ENCODE measurements around the gene SHC1.

SHC1 gene

DNA sequence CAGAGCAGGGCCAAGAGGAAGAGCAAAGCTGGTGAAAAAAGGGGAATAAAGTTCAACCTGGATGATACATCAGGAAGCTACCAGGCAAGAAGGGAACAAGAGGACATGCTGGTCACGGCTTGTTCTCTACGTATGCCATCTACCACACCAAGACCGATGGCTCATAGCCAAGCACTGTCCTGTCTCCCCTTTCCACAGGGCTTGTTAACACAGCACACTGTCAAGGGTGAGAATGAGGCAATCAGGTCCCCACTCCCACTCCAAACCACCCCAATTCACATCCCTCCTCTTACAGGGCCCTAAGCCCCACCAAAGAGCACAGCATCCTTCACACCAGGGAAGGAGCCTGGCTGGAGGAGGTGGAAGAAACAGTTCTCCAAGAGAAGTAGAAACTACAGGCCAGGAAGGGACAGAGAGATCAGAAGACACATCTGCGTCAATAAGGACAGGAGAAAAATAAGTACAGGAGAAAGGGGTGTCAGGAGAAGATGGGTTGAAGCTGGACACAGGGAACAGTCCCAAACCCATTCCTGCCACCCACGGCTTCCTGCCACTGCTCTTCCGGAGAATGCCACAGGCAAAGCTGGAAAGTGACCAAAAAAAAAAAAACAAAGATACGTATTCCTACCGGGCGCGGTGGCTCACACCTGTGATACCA, 923 bp upstream of the SHC1 start:
- DNase-seq, result no peak

DNA sequence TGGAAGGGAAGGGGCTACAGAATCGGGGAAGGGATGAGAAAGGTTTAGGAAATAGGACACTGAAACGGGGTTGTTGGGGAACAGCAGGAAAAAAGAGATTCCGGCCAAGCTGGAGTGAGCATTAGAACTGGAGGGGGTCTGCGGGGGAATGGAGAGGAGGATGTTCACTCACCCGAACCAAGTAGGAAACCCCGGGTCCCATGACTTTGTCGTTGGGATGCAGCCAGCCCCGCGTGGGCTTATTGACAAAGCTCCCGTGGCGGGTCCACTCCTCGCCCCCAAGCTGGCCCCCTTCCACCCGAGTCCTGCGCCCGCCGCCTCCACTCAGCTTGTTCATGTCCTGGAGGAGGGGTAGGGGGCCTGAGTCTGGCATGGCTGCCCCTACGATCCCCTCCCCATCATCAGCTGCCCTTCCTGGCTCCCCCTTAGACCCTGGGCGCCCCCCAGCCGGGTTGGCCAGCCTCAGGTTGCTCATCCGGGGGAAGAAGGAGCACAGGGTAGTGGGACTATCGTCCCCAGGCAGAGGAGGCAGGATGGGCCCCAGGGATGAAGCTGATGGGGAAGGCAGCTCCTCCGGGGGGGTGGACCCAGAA, 591 bp downstream of the SHC1 start:
- no peak for DNase-seq

DNA sequence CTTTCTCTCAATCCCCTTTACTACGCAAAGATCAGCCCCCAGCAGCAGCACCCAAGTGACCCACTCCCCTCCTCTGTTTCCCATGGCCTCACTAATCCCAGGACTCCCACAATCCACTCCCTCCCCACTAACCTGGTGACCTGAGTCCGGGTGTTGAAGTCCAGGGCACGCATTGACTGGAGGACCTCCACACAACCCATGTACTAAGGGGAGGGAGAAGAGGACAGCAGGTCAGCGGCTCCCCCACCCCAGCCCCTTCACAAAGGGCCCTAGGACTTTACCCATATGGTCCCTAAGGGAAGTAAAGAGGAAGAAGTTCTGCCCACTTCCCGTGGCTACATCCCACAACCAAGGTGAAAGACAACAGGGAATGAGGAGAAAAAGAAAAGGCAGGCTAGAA, 1.3 kb downstream of the SHC1 start:
- DNase-seq, result no peak

DNA sequence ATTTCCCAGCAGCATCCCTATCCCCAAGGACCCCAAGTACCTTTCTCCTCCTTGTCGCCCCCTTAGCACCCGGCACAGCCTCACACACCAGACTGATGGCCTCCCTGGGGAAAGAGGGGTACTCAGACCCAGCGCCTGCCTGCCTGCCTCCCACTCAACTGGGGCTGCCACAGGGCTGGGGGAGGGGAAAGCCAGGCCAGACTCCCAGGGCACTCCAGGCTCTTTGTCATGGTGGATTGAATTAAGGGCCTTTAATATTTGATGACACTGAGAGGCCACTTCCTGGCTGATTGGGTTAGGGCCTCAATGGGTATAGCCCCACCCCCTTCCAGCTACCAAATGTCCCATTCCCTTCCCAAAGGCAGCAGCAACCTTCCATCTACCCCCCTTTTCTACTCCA, 1.8 kb downstream of the SHC1 start:
- DNase-seq, result no peak

DNA sequence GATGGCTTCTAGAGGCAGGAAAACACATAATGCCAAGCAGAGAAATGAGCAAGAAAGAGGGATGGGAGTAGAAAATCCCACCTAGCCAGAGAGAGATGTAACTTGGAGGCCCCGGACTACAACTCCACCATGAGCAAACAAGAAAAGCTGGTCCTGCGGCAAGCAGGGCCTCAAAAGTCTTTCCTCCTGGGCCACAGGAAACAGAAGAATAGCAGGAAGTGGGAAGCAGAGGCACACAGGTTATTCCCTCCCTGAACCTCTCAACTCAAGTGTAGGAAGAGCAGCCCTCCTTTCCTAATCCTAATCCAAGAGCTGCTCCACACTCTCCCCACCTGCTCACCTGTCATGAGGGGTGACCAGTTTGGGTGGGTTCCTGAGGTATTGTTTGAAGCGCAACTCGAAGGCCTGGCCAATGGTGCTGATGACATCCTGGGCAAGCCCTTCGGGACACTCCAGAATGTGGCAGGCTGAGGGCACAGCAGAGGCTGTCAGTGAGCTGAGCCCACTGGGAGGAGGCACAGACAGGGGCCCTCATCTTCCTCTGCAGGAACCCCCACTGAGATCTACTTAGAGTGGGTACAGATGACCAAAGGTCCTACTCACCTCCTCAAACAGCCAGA, 3.1 kb downstream of the SHC1 start:
- no peak for DNase-seq

DNA sequence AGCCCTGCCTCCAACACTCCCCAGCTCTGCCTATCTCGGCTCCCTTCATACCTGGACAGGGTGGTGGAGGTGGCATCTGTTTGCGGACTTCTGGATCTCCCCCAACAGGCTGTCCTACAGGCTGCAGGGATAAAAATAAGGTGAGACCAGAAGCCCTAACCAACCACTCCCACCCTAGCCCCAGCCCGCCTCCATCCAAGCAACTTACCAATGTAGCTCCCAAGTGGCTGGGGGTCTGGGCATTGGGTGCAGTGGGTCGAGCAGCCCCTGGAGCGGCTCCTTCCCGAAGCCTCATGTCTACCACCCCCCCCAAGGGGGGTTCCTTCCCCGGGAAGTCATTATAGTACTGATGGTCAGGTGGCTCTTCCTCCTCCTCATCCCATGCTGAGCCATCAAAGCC, 4.4 kb downstream of the SHC1 start:
- DNase-seq, result no peak

DNA sequence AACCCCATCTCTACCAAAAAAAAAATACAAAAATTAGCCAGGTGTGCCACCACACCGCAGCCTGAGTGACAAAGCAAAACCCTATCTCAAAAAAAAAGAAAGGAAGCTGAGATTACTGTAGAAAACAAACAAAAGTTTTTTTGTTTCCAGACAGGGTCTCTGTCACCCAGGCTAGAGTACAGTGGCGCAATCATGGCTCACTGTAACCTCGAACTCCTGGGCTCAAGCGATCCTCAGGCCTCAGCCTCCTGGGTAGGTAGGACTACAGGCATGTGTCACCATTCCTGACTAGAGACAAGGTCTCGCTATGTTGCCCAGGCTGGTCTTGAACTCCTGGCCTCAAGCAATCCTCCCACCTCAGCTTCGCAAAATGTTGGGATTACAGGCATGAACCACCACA, 6.2 kb downstream of the SHC1 start:
- DNase-seq, result no peak

DNA sequence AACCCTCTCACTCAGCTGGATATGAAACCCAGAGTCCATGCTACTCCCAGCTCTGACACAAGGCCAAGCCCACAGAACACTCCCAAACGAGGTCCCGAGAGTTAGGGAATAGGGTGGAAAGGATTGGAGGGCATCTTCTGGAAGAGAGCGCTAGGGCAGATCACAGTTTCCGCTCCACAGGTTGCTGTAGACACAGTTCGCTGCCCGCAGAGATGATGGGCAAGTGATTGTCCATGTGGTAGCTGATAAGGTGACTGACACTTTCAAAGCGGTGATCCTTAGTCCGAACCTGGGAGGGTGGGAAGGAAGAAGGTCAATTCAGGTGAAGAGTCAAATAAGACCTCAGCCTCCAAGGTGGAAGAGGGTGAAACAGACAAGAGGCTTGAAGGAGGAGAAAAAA, 6.9 kb downstream of the SHC1 start:
- DNase-seq, result no peak

DNA sequence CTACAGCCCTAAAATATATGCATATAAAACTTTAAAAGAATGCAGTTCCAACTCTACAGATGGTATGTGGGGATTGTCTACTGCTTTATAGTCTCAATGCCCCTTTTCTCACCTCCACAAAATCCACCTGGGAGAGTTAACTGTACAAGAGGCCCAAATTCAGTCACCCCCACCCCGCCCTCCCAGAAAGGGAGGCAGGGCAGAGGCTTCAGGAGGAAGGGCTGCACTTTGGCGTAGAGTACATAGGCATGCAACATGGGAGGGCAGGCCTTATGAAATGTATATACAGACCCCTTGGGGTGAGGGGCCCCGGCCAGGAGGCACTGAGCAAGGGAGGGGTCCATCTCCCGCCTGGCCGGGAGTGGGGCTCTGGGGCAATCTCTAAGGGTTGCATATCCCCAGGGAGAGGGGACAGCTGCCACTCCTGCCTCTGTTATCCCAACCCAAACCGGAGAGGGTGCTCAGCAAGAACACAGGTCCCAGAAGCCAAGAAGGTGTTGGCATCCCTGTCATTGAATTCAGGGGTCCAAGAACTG, 7.7 kb downstream of the SHC1 start:
- DNase-seq, result no peak

DNA sequence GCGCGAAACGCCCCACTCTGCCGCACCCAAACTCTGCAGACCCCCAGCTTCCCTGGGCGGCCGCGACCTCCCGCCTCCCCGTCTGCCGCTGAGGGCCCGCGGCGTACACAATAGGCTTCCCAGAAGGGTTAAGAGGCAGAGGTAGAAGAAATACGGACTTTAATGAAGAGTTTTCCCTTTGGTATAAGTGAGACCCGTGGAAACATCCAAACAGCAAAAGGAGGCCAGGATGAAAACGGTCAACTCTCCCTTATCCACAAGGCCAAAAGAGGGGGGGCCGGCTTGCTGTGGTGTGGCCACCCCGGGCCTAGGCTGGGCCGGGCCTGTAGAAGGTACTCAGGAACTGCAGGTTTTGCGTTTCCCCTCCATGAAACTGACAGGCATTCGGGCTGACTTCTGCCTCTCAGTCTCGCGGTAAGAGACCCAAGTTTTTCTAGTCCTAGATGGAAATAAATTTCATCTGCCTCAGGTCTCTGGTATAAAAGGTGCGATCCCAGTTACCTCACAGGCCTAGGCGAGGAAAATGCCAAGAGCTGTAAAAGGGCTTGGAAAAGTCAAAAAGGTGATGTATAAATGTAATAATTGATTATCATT, 8.3 kb downstream of the SHC1 start:
- DNase-seq, result no peak

DNA sequence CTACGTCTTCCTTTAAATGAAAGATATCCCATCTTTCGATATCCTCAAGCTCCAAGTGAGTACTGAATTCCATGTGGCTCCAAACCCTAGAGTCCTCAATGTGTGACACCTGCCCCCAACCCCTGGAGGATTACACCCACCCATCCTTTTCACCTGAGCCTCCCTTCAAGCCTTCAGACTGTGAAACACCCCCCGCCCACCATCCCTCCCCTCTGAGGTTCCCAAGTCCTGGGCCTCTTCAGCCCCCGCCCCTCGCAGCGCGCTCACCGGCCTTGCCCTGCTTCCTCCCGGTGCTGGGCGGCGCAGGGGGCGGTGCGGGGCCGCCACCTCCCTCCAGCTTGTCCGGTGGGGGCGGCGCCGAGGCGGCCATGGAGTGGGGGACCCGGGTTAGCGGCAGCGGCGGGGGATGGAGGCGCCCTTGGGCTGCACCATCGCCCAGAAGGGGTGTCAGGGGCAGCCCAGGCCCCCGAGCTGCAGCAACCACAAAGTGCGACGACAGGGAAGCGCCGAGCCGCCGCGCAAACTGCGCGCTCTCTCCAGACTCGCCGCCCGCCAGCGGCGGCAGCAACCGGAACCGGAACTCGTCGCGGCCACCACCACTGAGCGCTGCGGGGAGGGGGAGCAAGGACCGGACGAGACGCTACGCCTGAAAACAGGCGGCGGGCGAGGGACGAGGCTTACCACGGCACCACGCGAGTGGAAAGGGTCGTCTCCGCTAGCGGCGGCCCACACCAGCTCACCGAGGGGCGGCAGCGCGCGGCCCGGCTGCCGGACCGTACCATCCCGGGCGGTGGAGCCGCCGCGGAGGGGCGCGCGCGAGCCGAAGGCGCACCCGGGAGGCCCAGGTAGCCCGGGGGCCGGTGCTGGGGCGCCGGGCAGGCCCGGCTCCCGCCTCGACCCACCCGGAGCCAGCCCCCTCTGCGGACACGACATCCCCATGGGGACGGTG, 9.1 kb downstream of the SHC1 start, which contains the start of gene PYGO2:
Gene PYGO2 (minus strand): TSS at position 576 of the 949 bp plus-strand sequence. CDS start 206 bp downstream, at position 370.
- DNase-seq, result peak; percentile 78

DNA sequence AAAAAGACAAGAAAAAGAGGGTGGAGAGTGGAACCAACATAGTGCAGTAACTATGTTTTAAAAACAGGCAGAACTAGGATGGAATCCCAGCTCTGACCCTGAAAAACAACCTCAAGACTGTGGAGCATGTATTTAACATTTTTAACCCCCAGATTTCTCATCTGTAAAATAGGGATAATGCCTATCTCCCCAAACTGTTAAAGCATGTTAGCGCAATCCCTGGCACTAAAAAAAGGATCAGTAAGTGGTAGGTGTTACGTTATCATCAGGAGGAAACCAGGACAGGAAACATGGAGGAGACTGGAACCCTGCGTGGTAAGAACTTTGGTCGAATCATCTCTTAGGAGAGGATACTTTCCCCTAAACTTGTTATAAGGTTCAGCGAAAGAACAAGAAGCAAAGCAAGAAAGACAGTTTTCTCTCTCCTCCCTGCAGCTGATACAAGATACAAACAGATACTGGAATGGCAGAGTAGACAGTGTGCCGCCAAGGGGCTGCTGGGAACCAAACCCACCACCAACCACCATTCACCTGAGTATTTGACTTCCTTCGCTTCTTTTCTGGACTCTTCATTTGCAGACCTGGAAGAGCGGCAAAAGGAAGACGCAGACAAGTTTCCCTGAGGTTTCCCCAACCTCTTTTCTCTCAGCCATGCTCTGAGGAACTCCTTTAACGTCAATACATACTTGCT, 10.0 kb downstream of the SHC1 start:
- DNase-seq, result no peak

DNA sequence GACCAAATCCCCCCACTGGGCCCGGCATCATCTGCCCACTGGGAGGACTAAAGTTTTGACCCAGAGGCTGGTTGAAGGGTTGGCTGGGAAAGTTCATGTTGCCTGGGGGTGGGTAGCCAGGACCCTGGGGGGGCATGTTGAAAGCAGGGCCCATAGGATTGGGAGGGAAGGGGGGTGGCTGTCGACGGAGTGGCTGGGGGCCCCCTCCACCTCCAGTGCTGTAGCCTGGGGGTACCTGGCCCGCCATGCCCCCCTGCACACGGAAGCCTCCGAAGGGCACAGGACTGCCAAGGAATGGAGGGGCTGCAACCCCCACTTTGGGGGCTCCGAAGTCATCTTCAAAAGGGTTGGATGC, 11.1 kb downstream of the SHC1 start:
- DNase-seq, result no peak

DNA sequence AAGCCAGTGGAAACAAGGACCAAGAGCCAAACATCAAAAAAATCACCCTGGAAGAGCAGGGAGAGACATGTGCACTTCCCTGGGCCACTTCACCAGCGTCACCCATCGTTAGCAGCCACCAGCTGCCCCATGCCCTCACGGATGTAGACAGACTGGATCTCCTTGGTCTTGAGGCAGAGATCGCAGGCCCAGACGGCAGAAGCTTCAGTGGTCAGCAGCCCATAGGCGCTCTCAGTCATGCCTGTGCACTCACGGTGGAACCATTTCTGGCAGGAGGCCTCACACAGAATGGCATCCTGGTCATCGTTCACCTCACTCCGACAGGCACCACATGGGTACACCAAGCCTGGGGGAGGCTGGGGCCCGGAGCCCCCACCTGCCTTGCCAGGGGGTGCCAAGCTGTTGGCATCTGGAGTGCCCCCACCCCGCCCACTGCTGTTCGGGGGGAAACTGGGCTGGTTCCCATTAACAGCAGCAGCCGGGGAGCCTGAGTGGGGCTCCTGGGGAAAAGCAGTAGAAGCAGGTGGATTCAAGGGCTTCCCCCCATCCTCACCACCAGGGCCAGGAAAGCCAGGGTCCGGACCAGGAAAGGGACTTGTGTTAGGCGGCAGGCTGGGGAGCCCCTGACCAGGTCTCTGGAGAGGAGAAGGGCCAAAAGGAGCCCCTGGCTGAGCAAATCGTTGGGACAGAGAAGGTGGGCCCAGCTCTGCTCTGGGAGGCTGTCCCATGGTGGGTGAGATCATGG, 11.7 kb downstream of the SHC1 start:
- no peak for DNase-seq

DNA sequence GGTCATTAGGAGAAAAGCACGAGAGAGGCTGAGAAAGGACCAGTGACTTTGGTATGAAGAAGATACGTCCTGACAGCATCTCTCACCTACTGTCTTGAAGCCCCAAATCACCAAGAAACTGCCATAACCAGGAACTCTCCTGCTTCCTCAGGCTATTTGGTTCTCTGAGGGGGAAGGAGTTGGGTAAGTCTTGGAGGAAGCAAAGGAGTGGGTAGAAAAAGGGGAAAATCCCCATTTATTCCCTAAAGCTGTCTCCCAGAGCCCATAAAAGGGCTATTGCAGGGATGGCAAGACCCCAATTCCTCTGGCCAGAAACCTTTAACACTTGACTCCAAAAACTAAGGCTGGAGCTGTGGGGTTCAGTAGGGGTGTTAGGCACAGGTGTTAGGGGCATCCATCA, 12.5 kb downstream of the SHC1 start:
- DNase-seq, result no peak

DNA sequence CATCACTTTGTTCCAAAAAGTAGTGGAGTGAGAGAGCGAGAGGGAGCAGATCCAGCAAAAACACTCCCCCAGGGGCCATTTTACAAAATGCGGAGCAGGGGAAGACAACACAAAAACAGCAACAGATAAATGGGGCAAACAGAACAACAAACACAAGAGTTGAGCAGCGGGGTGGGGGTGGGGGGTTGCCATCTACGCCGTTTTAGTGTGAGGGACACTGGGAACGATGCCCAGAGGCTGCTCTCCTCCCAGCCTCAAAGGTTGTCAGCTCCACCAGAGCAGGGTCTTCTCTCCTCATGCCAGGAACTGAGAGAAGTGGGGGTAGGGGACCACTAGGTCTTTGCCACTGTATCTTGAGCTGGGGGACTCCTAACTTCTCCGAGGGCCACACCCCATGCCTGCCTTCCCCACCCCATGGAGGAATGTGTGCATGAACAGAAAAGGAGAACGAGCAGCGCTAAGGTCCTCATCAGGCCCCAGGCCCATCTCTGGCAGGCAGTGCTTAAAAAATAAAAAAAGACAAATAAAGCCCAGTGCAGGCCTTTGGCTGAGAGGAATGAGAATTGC, 13.4 kb downstream of the SHC1 start:
- DNase-seq, result no peak

DNA sequence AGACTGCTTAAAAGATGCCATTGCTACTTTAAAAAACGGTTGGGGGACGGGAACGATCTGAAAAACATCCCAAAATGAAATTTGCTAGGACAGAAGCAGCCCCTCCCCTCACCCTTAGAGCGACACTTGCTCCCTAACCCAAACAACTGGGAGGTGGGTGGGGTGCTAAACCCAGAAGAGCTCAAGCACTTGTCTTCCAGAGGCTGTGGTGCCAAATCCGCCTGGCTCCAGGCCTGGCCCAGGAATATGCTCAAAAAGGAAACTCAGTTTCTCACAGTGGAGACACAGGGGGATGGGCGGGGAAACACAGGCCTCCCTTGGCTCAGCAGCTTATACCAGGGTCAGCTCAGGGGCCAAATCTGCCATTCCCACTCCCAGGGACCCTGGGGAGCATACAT, 14.0 kb downstream of the SHC1 start:
- no peak for DNase-seq

DNA sequence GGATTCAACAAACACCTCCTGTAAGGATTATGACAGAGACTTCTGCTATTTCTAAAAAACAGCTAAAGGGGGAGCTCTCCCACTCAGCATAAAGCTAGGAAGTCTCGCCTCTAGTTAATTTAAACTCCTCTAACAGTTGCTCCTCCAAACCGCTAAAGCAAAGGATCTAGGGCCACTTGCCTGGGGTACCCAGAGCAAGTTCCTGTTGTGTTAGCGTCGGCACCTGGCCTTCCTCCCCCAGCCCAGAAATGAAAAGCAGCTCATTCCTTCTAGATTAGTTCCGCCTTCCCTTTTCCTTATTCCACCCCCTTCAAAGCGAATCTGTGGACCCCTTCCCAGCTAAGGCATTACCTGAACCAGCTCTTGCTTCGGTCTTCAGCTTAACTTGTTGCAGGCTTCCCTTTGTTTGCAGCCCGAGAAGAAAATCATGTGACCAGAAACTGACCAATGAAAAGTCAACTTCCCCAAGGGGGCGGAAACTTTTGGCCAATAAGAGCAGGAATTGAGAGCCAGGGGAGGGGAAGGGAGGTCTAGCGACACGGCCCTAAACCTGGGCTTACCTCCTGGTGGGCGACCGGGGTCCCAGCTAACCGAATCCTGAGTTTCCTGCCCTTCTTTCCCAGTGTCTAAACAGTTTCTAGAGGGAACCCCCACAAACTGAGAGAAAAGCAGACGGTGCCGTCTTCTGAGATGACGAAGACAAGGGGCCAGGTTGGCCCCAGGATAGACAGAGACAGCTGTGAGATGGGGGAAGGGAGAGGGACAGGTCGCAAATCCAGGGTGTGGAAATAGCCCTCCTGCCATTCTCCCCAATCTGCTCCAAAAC, 14.6 kb downstream of the SHC1 start, which contains the start of gene PBXIP1:
Gene PBXIP1 (minus strand): TSS at position 382 of the 826 bp plus-strand sequence. CDS start 2,378 bp downstream, outside the sequence.
- peak; percentile 90 for DNase-seq

DNA sequence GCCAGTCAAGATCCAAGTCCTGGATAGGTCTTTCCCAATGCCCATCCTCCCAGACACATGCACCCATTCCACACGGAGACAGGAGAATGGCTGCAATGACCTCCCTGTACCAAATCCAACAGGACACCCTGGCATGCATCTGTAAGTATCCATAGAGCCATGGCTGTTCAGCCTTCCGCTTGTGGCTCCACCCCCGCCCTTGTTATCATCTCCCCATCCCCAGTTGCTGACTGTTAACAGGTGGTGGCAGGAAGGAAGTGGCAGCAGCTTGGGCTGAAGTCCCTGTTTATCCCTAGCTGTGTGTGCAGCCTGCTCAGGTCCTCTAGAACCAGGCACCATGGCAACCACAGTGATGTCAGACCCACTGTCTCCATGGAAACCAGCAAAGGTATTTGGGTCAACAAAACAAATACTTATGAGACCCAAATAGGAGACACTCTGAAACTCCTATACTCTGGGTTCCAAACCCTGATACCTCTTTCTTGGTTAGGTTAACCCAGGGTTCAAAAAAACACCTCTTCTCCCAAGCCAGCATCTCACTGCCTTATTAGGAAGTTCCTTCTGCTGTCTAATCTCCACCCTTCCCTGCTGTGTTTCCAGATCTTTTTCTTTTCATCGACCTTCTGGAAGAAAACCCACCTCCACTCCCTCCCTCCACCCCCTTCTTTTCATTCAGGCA, 15.4 kb downstream of the SHC1 start:
- peak; percentile 98 for DNase-seq
